Prostate gland (tissue), 2 donors: ENCODE measurements around the gene COX11.

Experiments used
- POLR2A ChIP-seq: fragments of 450-650 bp; IDR thresholded peaks from one replicate; pipeline ENCODE4 v1.6.1; 2016; ENCODE audit warnings: antibody characterized with exemption, mild to moderate bottlenecking
- TF ChIP-seq, protein P1 (sequence below), 4 experiments: fragments of 200-600 bp in 2 of 4; fragments of 450-650 bp in 2 of 4; sonication (generic) in 2 of 4; IDR thresholded peaks; 1 replicate in 3 of 4; 2 replicates in 1 of 4; pipeline ENCODE4 v1.5.1; 2016 to 2019; ENCODE audit warnings: antibody characterized with exemption in 4 of 4, mild to moderate bottlenecking in 2 of 4, moderate library complexity in 2 of 4

DNA sequence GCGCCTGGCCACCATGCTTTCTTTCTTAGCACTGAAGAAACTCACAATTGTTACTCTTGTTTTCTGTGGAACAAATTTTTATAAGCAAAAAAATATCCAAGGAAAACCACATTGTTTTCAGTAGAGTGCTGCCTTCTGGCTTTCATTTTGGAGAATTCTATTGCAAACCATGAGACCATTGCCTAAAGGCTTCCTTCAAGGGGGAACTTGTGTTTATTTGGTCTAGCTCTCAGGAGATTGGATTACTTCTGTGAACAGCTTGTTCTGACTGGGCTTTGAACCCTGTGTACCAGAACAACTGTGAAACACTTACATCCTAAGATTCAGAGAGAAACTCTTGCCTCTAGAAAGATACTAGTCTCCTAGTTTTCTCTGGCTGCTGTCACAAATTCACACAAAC, 35.7 kb downstream of the COX11 start:
- TF ChIP-seq, protein P1, sequence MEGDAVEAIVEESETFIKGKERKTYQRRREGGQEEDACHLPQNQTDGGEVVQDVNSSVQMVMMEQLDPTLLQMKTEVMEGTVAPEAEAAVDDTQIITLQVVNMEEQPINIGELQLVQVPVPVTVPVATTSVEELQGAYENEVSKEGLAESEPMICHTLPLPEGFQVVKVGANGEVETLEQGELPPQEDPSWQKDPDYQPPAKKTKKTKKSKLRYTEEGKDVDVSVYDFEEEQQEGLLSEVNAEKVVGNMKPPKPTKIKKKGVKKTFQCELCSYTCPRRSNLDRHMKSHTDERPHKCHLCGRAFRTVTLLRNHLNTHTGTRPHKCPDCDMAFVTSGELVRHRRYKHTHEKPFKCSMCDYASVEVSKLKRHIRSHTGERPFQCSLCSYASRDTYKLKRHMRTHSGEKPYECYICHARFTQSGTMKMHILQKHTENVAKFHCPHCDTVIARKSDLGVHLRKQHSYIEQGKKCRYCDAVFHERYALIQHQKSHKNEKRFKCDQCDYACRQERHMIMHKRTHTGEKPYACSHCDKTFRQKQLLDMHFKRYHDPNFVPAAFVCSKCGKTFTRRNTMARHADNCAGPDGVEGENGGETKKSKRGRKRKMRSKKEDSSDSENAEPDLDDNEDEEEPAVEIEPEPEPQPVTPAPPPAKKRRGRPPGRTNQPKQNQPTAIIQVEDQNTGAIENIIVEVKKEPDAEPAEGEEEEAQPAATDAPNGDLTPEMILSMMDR (IDR thresholded peaks at IDR 0.05) = no peak
- no peak for TF ChIP-seq POLR2A
